HCT116 (cell line): Measurements from ENCODE around the gene MAP4K4. TPM values are rescaled to one million over a fixed set of nuclear protein-coding genes. Genes with fewer than 3 reads are reported as not detected.

ENCODE experiments used
- ATAC-seq: fragments of 200-7000 bp; cut with Tn5 transposase; 2 replicates; pipeline ENCODE4 v1.9.1; 2020; ENCODE audit warnings: mild to moderate bottlenecking, moderate library complexity
- BruUV-seq: library from RNA; stranded (reverse); fragments of 400-500 nt; replicated peaks from 2 replicates; lab custom pipeline; 2021; lab: Mats Ljungman, UMichigan
- CTCF ChIA-PET: fragments of 300-600 bp; sonication (Branson Sonifier 250); formaldehyde crosslinking; loops from one replicate; lab custom pipeline; 2021; ENCODE audit warnings: antibody characterized with exemption; lab: Charles Lee
- POLR2A ChIA-PET: fragments of 300-600, 350-600 bp; sonication (Branson Sonifier 250); formaldehyde crosslinking; loops from one replicate; lab custom pipeline; 2021; ENCODE audit warnings: antibody characterized with exemption; lab: Charles Lee
- RAD21 ChIA-PET, 2 experiments: fragments of 300-600 bp; sonication (Branson Sonifier 250); formaldehyde crosslinking; loops; one replicate each; lab custom pipeline; 2023; ENCODE audit warnings: low total read pairs in 2 of 2; ENCODE audit not compliant: uncharacterized antibody in 2 of 2, unreplicated experiment in 2 of 2, low non-redundant PET in 1 of 2; lab: Charles Lee
- DNase-seq: peaks from one replicate; pipeline ENCODE4 v3.0.0-alpha.2; 2010; ENCODE audit warnings: low read depth, low spot score
- H2AFZ ChIP-seq: fragments of 200-600 bp; shearing (Covaris generic), sonication (generic); 2 replicates; pipeline ENCODE4 v1.6.1; 2017; ENCODE audit warnings: low read depth, mixed run types, mixed read lengths, antibody characterized with exemption, low read length; ENCODE audit not compliant: poor library complexity, severe bottlenecking
- H3K27ac ChIP-seq: 2 replicates; pipeline ENCODE4 v1.5.1; 2012; ENCODE audit warnings: low read depth, low read length
- H3K27me3 ChIP-seq: fragments of 200-600 bp; sonication (generic); 2 replicates; pipeline ENCODE4 v1.6.1; 2016; ENCODE audit warnings: mixed run types, low read length, mixed read lengths; ENCODE audit not compliant: insufficient read depth
- H3K36me3 ChIP-seq, 2 experiments: fragments of 200-500 bp in 1 of 2; fragments of 200-600 bp in 1 of 2; sonication (Bioruptor generic) in 1 of 2; sonication (generic) in 1 of 2; 2 replicates each; pipeline versions ENCODE4 v1.5.1 to v1.6.1; 2014 to 2016; ENCODE audit warnings: low read length in 2 of 2, inconsistent platforms in 1 of 2, mixed read lengths in 1 of 2, mixed run types in 1 of 2; ENCODE audit not compliant: insufficient read depth in 2 of 2, control insufficient read depth in 1 of 2
- H3K4me1 ChIP-seq, 2 experiments: fragments of 200-600 bp in 1 of 2; sonication (generic) in 1 of 2; 2 replicates each; pipeline versions ENCODE4 v1.5.1 to v1.6.1; 2012 to 2017; ENCODE audit warnings: low read length in 2 of 2, inconsistent platforms in 1 of 2, mild to moderate bottlenecking in 1 of 2, mixed read lengths in 1 of 2, mixed run types in 1 of 2, moderate library complexity in 1 of 2; ENCODE audit not compliant: insufficient read depth in 2 of 2, control insufficient read depth in 1 of 2
- H3K4me2 ChIP-seq: fragments of 200-600 bp; sonication (generic); 2 replicates; pipeline ENCODE4 v1.6.1; 2017; ENCODE audit warnings: mixed run types, low read length, mixed read lengths
- H3K4me3 ChIP-seq, 2 experiments: fragments of 200-600 bp in 1 of 2; sonication (generic) in 1 of 2; replicated peaks in 1 of 2; 2 replicates each; pipeline ENCODE4 v1.5.1; 2011 to 2016; ENCODE audit warnings: low read length in 2 of 2, control low read depth in 1 of 2, low read depth in 1 of 2, mild to moderate bottlenecking in 1 of 2, mixed read lengths in 1 of 2, mixed run types in 1 of 2
- H3K79me2 ChIP-seq: fragments of 200-600 bp; sonication (generic); 2 replicates; pipeline ENCODE4 v1.6.1; 2017; ENCODE audit warnings: mild to moderate bottlenecking, mixed run types, low read length, moderate library complexity, mixed read lengths; ENCODE audit not compliant: insufficient read depth
- H3K9ac ChIP-seq: fragments of 200-600 bp; sonication (generic); 2 replicates; pipeline ENCODE4 v1.6.1; 2016; ENCODE audit warnings: low read length, mixed read lengths
- H3K9me2 ChIP-seq: fragments of 200-600 bp; sonication (generic), shearing (Covaris generic); 2 replicates; pipeline ENCODE4 v1.6.1; 2017; ENCODE audit warnings: mixed run types, mild to moderate bottlenecking, moderate library complexity; ENCODE audit not compliant: insufficient read depth
- H3K9me3 ChIP-seq, 2 experiments: fragments of 200-500 bp in 1 of 2; fragments of 200-600 bp in 1 of 2; sonication (Bioruptor generic) in 1 of 2; sonication (generic) in 1 of 2; 2 replicates each; pipeline ENCODE4 v1.6.1; 2014 to 2017; ENCODE audit warnings: low read length in 2 of 2, mixed read lengths in 2 of 2, inconsistent platforms in 1 of 2, low read depth in 1 of 2, mild to moderate bottlenecking in 1 of 2, mixed run types in 1 of 2, moderate library complexity in 1 of 2; ENCODE audit not compliant: control insufficient read depth in 1 of 2, insufficient read depth in 1 of 2
- H4K20me1 ChIP-seq: fragments of 200-600 bp; sonication (generic), shearing (Covaris generic); 2 replicates; pipeline ENCODE4 v1.6.1; 2017; ENCODE audit warnings: mixed run types, mild to moderate bottlenecking, moderate library complexity; ENCODE audit not compliant: insufficient read depth
- CBX3 ChIP-seq: IDR thresholded peaks from 2 replicates; pipeline ENCODE4 v1.6.1; 2012; ENCODE audit warnings: low read depth
- CEBPB ChIP-seq: IDR thresholded peaks from 2 replicates; pipeline ENCODE4 v1.6.1; 2012; ENCODE audit warnings: low read depth
- EGR1 ChIP-seq: IDR thresholded peaks from 2 replicates; pipeline ENCODE4 v1.6.1; 2012; ENCODE audit warnings: low read depth
- ELF1 ChIP-seq: IDR thresholded peaks from 2 replicates; pipeline ENCODE4 v1.6.1; 2012; ENCODE audit warnings: low read depth, borderline replicate concordance
- EZH2 ChIP-seq: fragments of 200-600 bp; sonication (generic); IDR thresholded peaks from 2 replicates; pipeline ENCODE4 v1.6.1; 2017; ENCODE audit warnings: antibody characterized with exemption, mixed run types
- EZH2phosphoT487 ChIP-seq: fragments of 200-600 bp; IDR thresholded peaks from 2 replicates; pipeline ENCODE4 v1.6.1; 2018; ENCODE audit warnings: antibody characterized with exemption, borderline replicate concordance
- JUND ChIP-seq: IDR thresholded peaks from 2 replicates; pipeline ENCODE4 v1.6.1; 2012
- MAX ChIP-seq: IDR thresholded peaks from 2 replicates; pipeline ENCODE4 v1.6.1; 2012
- POLR2A ChIP-seq: IDR thresholded peaks from 2 replicates; pipeline ENCODE4 v1.7.0; 2011; ENCODE audit warnings: borderline replicate concordance; ENCODE audit not compliant: insufficient read depth, insufficient read length; ENCODE audit errors: extremely low read depth
- POLR2AphosphoS5 ChIP-seq: IDR thresholded peaks from 2 replicates; pipeline ENCODE4 v1.6.1; 2011; ENCODE audit warnings: mild to moderate bottlenecking, low read depth, low read length, moderate library complexity
- RAD21 ChIP-seq: IDR thresholded peaks from 2 replicates; pipeline ENCODE4 v1.6.1; 2012; ENCODE audit warnings: low read depth, mild to moderate bottlenecking
- REST ChIP-seq: IDR thresholded peaks from 2 replicates; pipeline ENCODE4 v1.6.1; 2012; ENCODE audit warnings: low read depth
- SIN3A ChIP-seq: IDR thresholded peaks from 2 replicates; pipeline ENCODE4 v1.6.1; 2012; ENCODE audit warnings: low read depth
- SRF ChIP-seq: IDR thresholded peaks from 2 replicates; pipeline ENCODE4 v1.6.1; 2012; ENCODE audit warnings: low read depth
- TCF7L2 ChIP-seq: IDR thresholded peaks from 2 replicates; pipeline ENCODE4 v1.7.0; 2011; ENCODE audit warnings: borderline replicate concordance, inconsistent platforms; ENCODE audit not compliant: insufficient read depth, insufficient read length; ENCODE audit errors: extremely low read depth
- ZBTB33 ChIP-seq: IDR thresholded peaks from 2 replicates; pipeline ENCODE4 v1.6.1; 2011; ENCODE audit warnings: mild to moderate bottlenecking, low read length, moderate library complexity; ENCODE audit not compliant: insufficient replicate concordance; ENCODE audit errors: extremely low read depth
- ZFX ChIP-seq: fragments of 450-650 bp; IDR thresholded peaks from 2 replicates; pipeline ENCODE4 v1.6.1; 2017
- ZNF274 ChIP-seq: fragments of 200-500 bp; sonication (Bioruptor generic); IDR thresholded peaks from 2 replicates; pipeline ENCODE4 v1.6.1; 2014; ENCODE audit warnings: mild to moderate bottlenecking, low read depth, low read length, inconsistent platforms
- intact Hi-C: fragments of 100-400 bp; cut with micrococcal nuclease; formaldehyde crosslinking; loops from 2 replicates; pipeline ENCODE4 v1.10.0; 2022
- total RNA-seq: library from RNA; stranded (reverse); gene quantifications from one replicate; pipeline ENCODE4 v1.2.1, GENCODE V29; 2021; ENCODE audit not compliant: unreplicated experiment
- TF ChIP-seq, protein P1 (sequence below), 3 experiments: fragments of 200-600 bp in 1 of 3; sonication (generic) in 1 of 3; IDR thresholded peaks in 2 of 3; conservative IDR thresholded peaks in 1 of 3; 2 replicates each; pipeline ENCODE4 v1.5.1; 2012 to 2017; ENCODE audit warnings: low read depth in 2 of 3, low read length in 2 of 3, antibody characterized with exemption in 1 of 3, borderline replicate concordance in 1 of 3, control low read depth in 1 of 3, mild to moderate bottlenecking in 1 of 3, mixed read lengths in 1 of 3, mixed run types in 1 of 3, moderate library complexity in 1 of 3; ENCODE audit not compliant: insufficient read depth in 1 of 3
- TF ChIP-seq, protein P2 (sequence below): IDR thresholded peaks from 2 replicates; pipeline ENCODE4 v1.6.1; 2012

Gene MAP4K4
- total RNA-seq, 1 experiment from 2014 or later, result 62.3 TPM

DNA sequence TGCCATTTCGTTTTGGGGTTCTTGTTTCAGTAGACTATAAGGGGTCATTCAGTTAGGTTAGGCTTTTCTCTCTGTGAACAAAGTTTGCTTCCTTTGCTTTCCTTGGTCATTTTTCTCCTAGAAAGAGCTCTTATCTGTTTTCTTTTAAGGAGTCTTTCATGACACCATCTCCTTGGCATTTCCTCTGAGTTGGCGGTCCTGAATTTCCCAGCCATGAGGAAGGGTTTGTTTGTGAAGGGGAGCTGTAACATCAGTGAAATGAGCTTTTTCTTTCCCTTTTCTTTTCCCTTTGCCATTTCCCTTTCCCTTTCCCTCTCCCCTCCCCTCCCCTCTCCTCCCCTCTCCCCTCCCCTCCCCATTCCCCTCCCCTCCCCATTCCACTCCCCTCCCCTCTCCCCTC lies 61.7 kb downstream of the MAP4K4 start:
- intact Hi-C loops, result no loop called here
- Histone ChIP-seq H3K9ac (0 out of 2 replicates have a peak overlapping the region, but pooled peaks have one; percentile 37), H2AFZ (no peak overlapping the region), H3K9me3 (no peaks in the 10 kb centered on the region), H3K27ac (peak overlapping the region; percentile 57; the same call in 1 of the 2 replicates), H4K20me1 (no peaks in the 10 kb centered on the region; the same call in 1 of the 2 replicates), H3K79me2 (peaks cover 84% of the 10 kb centered on the region), H3K4me1 (peaks cover 5 to 34% of the 10 kb centered on the region in 2 experiments; a peak in 3 of 4 replicates), H3K36me3 (no peaks in the 10 kb centered on the region), H3K4me2 (peak overlapping the region; percentile 75), H3K27me3 (no peaks in the 10 kb centered on the region), H3K4me3 (peak overlapping the region in 1 of 2 experiments; percentile 49; a peak in 3 of 4 replicates), H3K9me2 (no peaks in the 10 kb centered on the region)
- ATAC-seq (peak; percentile 80), DNase-seq (peak; percentile 57)
- ChIA-PET CTCF (interaction anchor here (0.6 to 1.4 kb wide), 4 partner anchors 11 to 390 kb away, joined by 3 to 5 read pairs (median 3); no protein-coding TSS in a partner anchor), RAD21 (interaction anchor here in 1 of 2 experiments (0.7 kb wide), 1 partner anchor 12 kb away, joined by 3 read pairs; no protein-coding TSS in a partner anchor), POLR2A (interaction anchor here (0.6 kb wide), 1 partner anchor 25 kb away, joined by 3 read pairs; no protein-coding TSS in a partner anchor)
- no TSS peak for BruUV-seq
- TF ChIP-seq, protein P1, sequence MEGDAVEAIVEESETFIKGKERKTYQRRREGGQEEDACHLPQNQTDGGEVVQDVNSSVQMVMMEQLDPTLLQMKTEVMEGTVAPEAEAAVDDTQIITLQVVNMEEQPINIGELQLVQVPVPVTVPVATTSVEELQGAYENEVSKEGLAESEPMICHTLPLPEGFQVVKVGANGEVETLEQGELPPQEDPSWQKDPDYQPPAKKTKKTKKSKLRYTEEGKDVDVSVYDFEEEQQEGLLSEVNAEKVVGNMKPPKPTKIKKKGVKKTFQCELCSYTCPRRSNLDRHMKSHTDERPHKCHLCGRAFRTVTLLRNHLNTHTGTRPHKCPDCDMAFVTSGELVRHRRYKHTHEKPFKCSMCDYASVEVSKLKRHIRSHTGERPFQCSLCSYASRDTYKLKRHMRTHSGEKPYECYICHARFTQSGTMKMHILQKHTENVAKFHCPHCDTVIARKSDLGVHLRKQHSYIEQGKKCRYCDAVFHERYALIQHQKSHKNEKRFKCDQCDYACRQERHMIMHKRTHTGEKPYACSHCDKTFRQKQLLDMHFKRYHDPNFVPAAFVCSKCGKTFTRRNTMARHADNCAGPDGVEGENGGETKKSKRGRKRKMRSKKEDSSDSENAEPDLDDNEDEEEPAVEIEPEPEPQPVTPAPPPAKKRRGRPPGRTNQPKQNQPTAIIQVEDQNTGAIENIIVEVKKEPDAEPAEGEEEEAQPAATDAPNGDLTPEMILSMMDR (IDR thresholded peaks at IDR 0.05 in 2 of 3, conservative IDR thresholded peaks at IDR 0.05 in 1 of 3; ENCODE audit: borderline replicate concordance in 1 of 3, insufficient read depth in 1 of 3, low read depth in 2 of 3, low read length in 2 of 3), result no peak
- TF ChIP-seq CBX3, result 0 out of 2 replicates have a peak, but pooled peaks have one; percentile 28
- no peak for TF ChIP-seq ZNF274
- TF ChIP-seq TCF7L2, result no peak
- TF ChIP-seq RAD21, result no peak
- no peak for TF ChIP-seq ZFX
- TF ChIP-seq MAX, result no peak
- TF ChIP-seq POLR2AphosphoS5, result no peak
- peak; percentile 31; the same call in 1 of the 2 replicates for TF ChIP-seq SRF
- no peak for TF ChIP-seq REST
- TF ChIP-seq EZH2, result no peak
- TF ChIP-seq EGR1, result peak; percentile 36; the same call in 1 of the 2 replicates
- TF ChIP-seq CEBPB, result no peak
- peak; percentile 56 for TF ChIP-seq JUND
- no peak for TF ChIP-seq SIN3A
- no peak for TF ChIP-seq ELF1
- TF ChIP-seq EZH2phosphoT487, result no peak
- no peak for TF ChIP-seq ZBTB33
- TF ChIP-seq, protein P2, sequence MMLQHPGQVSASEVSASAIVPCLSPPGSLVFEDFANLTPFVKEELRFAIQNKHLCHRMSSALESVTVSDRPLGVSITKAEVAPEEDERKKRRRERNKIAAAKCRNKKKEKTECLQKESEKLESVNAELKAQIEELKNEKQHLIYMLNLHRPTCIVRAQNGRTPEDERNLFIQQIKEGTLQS, result no peak
- TF ChIP-seq POLR2A, result no peak
